Retinal pigment epithelial cell (primary cell): Measurements from ENCODE around the gene CYP17A1.
"Not testable (repeated sequence)": the region's sequence is repeated elsewhere in the genome, so short reads cannot be mapped to it uniquely, and the experiment has no call there.

ENCODE experiments used
- DNase-seq: peaks from one replicate; pipeline ENCODE4 v3.0.0-alpha.2; 2010; ENCODE audit warnings: low read depth
- H3K4me3 ChIP-seq: 2 replicates; pipeline ENCODE4 v1.5.1; 2011; ENCODE audit warnings: mild to moderate bottlenecking, low read length, control low read depth, moderate library complexity
- CTCF ChIP-seq: conservative IDR thresholded peaks from 2 replicates; pipeline ENCODE4 v1.5.1; 2011; ENCODE audit warnings: low read depth, low read length, control low read depth, inconsistent platforms

CYP17A1 gene

GRCh38 chr10:102869258-102870198 lies 32.3 kb upstream of the CYP17A1 start, which contains the start of gene AS3MT:
Gene AS3MT, plus strand, starts transcription at chr10:102869470. Its CDS starts 123 bp downstream, at chr10:102869593.
- H3K4me3 ChIP-seq: peak within 1 kb of the TSS; percentile 65
- DNase-seq: no peak
- no peak for TF ChIP-seq CTCF

GRCh38 chr10:102868911-102869257 lies 31.7 kb upstream of the CYP17A1 start:
- peak overlapping the region; percentile 65 for H3K4me3 ChIP-seq
- DNase-seq: no peak
- TF ChIP-seq CTCF: no peak

- H3K4me3 ChIP-seq: no peak overlapping the region
- TF ChIP-seq CTCF: no peak
- no peak for DNase-seq
Observed at GRCh38 chr10:102865620-102866019, 28.4 kb upstream of the CYP17A1 start.

DNA sequence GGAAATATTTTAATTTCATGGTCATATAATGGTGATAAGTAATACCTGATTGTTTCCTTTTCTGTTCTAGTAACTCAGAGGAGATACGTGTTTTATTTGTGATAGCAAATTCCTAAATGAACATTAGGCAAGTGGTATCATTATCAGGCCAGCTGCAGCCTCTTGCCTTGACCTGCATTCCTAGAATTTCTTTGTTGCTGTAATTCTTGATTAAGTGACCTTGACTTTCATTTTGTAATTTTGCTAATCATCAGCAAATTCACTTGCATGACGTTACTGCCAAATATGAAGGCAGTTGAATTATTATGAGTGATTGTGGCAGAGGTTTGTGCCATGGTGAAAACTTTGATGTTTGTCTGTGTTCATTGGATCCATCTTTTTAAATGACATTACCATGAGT lies 26.4 kb upstream of the CYP17A1 start:
- no peak overlapping the region for H3K4me3 ChIP-seq
- DNase-seq: no peak
- no peak for TF ChIP-seq CTCF

- TF ChIP-seq CTCF: no peak
- no peak for DNase-seq
- no peak overlapping the region for H3K4me3 ChIP-seq
Observed at GRCh38 chr10:102859911-102860310, 22.7 kb upstream of the CYP17A1 start.

DNA sequence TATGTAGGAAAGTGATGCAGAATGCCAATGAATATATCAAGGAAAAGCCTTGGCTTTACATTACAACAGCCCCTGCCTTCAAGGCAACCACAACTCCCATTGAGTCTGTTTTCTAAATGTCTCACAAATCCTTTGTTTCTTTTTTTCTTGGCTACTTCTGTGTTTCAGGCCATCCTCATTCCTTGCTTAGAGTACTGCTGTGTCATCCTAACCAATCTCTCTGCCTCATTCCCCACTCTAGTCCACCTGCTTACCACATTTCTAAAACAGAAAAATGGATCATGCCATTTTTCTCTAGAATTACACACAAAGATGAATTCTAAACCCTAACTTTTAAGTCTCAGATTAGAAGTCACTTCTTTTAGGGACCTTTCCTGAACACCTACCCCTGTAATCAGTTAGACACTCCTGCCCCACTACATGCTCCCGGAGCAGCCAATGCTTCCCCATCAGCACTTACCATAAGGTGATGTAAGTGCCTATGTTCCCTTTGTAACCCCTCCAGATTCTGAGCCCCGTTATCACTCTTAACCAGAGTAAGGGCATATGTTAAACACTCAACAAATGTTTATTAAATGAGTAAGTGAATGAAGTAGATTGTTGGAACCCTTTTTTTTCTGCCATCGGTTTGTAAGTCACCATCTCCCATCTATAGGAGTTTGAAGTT lies 19.7 kb upstream of the CYP17A1 start:
- DNase-seq: no peak
- no peak for TF ChIP-seq CTCF
- no peak overlapping the region for H3K4me3 ChIP-seq

DNA sequence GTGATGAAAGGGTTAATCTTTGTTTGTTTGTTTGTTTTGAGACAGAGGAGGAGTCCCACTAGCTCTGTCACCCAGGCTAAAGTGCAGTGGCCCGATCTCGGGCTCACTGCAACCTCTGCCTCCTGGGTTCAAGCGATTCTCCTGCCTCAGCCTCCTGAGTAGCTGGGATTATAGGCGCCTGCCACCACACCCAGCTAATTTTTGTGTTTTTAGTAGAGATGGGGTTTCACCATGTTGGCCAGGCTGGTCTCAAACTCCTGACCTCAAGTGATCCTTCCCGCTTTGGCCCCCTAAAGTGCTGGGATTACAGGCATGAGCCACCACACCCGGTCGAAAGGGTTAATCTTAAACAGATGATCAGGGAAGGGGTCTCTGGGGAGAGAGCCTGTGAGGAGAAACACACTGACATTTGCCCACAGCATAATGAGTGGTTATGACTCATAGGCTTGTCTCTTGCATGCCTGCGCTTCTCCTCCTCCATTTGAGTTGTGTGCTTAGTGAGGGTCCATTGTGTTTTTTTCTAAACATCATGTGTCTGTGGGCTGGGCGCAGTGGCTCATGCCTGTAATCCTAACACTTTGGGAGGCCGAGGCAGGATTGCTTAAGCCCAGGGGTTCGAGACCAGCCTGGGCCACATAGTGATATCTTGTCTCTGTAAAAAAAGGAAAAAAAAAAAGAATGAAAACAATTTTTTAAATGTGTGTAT lies 18.7 kb upstream of the CYP17A1 start:
- peak; percentile 73 for DNase-seq
- H3K4me3 ChIP-seq: not testable (repeated sequence)

DNA sequence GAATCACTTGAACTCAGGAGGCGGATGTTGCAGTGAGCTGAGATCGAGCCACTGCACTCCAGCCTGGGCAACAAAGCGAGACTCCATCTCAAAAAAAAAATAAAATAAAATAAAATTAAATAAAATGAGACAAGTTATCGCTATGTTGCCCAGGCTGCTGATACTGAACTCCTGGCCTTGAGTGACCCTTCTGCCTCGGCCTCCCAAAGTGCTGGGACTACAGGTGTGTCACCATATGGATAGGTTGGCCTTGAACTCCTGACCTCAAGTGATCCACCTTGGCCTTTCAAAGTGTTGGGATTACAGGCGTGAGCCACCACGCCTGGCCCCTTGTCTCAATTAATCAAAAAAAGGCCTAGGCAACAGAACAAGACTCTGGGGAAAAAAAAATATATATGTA lies 16.0 kb upstream of the CYP17A1 start:
- not testable (repeated sequence) for DNase-seq, H3K4me3 ChIP-seq
